ENCODE results near the gene RGP1.

RGP1 gene

GRCh38 chr9:35726931-35727330 is 22.2 kb upstream of the RGP1 start:
- TF ChIP-seq MYC (IDR thresholded peaks at IDR 0.05; ENCODE audit: low read depth, low read length) (no peak), POLR2A (IDR thresholded peaks at IDR 0.05; ENCODE audit: extremely low read depth, insufficient read length) (no peak), CTCF (IDR thresholded peaks at IDR 0.05; ENCODE audit: low read depth, low read length) (no peak), MAX (IDR thresholded peaks at IDR 0.05; ENCODE audit: low read depth, low read length) (0 out of 2 replicates have a peak, but pooled peaks have one; percentile 13)
- H3K4me3 ChIP-seq (ENCODE audit: low read depth, low read length), result peak overlapping the region; percentile 65
- DNase-seq (ENCODE audit: low read depth), result peak; percentile 67

- peak overlapping the region; percentile 65 for H3K4me3 ChIP-seq (ENCODE audit: low read depth, low read length)
- peak; percentile 47 for DNase-seq (ENCODE audit: low read depth)
- no peak for TF ChIP-seq POLR2A (IDR thresholded peaks at IDR 0.05; ENCODE audit: extremely low read depth, insufficient read length)
- no peak for TF ChIP-seq MYC (IDR thresholded peaks at IDR 0.05; ENCODE audit: low read depth, low read length)
- TF ChIP-seq CTCF (IDR thresholded peaks at IDR 0.05; ENCODE audit: low read depth, low read length), result no peak
- TF ChIP-seq MAX (IDR thresholded peaks at IDR 0.05; ENCODE audit: low read depth, low read length), result no peak
Observed at GRCh38 chr9:35727676-35728040, 21.4 kb upstream of the RGP1 start.

- TF ChIP-seq MYC (IDR thresholded peaks at IDR 0.05; ENCODE audit: low read depth, low read length) (no peak), MAX (IDR thresholded peaks at IDR 0.05; ENCODE audit: low read depth, low read length) (0 out of 2 replicates have a peak, but pooled peaks have one; percentile 19), CTCF (IDR thresholded peaks at IDR 0.05; ENCODE audit: low read depth, low read length) (no peak), POLR2A (IDR thresholded peaks at IDR 0.05; ENCODE audit: extremely low read depth, insufficient read length) (no peak)
- H3K4me3 ChIP-seq (ENCODE audit: low read depth, low read length), result peak overlapping the region; percentile 90
- peak; percentile 92 for DNase-seq (ENCODE audit: low read depth)
Observed at GRCh38 chr9:35728041-35728971, 20.8 kb upstream of the RGP1 start.

GRCh38 chr9:35729101-35729500 is 20.0 kb upstream of the RGP1 start:
- no peak for TF ChIP-seq MAX (IDR thresholded peaks at IDR 0.05; ENCODE audit: low read depth, low read length)
- no peak for TF ChIP-seq CTCF (IDR thresholded peaks at IDR 0.05; ENCODE audit: low read depth, low read length)
- no peak for TF ChIP-seq POLR2A (IDR thresholded peaks at IDR 0.05; ENCODE audit: extremely low read depth, insufficient read length)
- no peak for TF ChIP-seq MYC (IDR thresholded peaks at IDR 0.05; ENCODE audit: low read depth, low read length)
- no peak for DNase-seq (ENCODE audit: low read depth)
- peak overlapping the region; percentile 90 for H3K4me3 ChIP-seq (ENCODE audit: low read depth, low read length)

GRCh38 chr9:35729700-35730485 is 19.2 kb upstream of the RGP1 start:
- peak overlapping the region; percentile 90 for H3K4me3 ChIP-seq (ENCODE audit: low read depth, low read length)
- TF ChIP-seq POLR2A (IDR thresholded peaks at IDR 0.05; ENCODE audit: extremely low read depth, insufficient read length), result no peak
- peak; percentile 35 for TF ChIP-seq CTCF (IDR thresholded peaks at IDR 0.05; ENCODE audit: low read depth, low read length)
- DNase-seq (ENCODE audit: low read depth), result peak; percentile 70

All from NB4 (cell line).